ENCODE data around the gene RABL6.
"Not testable (repeated sequence)": the region's sequence is repeated elsewhere in the genome, so short reads cannot be mapped to it uniquely, and the experiment has no call there.

RABL6 gene

GRCh38 chr9:136807281-136808074 is at the start of gene RABL6:
RABL6 (plus strand) TSS chr9:136807948; CDS start chr9:136808197, 249 bp downstream.
- DNase-seq, result peak; percentile 70

- no peak for DNase-seq
Observed at GRCh38 chr9:136759001-136759400, 48.7 kb upstream of the RABL6 start.

- no peak for DNase-seq
Observed at GRCh38 chr9:136759436-136760325, 48.1 kb upstream of the RABL6 start.

- DNase-seq, result no peak
Observed at GRCh38 chr9:136760424-136760823, 47.3 kb upstream of the RABL6 start.

- peak; percentile 41 for DNase-seq
Observed at GRCh38 chr9:136760834-136761544, 46.8 kb upstream of the RABL6 start.

GRCh38 chr9:136761545-136761981 is 46.2 kb upstream of the RABL6 start:
- DNase-seq, result no peak

GRCh38 chr9:136762221-136762691 is 45.5 kb upstream of the RABL6 start:
- no peak for DNase-seq

- DNase-seq, result peak; percentile 60
Observed at GRCh38 chr9:136762915-136763648, 44.7 kb upstream of the RABL6 start.

- no peak for DNase-seq
Observed at GRCh38 chr9:136763649-136764035, 44.1 kb upstream of the RABL6 start.

GRCh38 chr9:136764301-136764891 is 43.4 kb upstream of the RABL6 start, which contains the start of gene LCN15:
LCN15 (minus strand) TSS chr9:136764518; CDS start chr9:136764488, 30 bp downstream.
- DNase-seq, result no peak

- no peak for DNase-seq
Observed at GRCh38 chr9:136765041-136765440, 42.7 kb upstream of the RABL6 start.

GRCh38 chr9:136765745-136766409 is 41.9 kb upstream of the RABL6 start:
- not testable (repeated sequence) for DNase-seq

GRCh38 chr9:136766410-136767120 is 41.2 kb upstream of the RABL6 start:
- peak; percentile 76 for DNase-seq

GRCh38 chr9:136769710-136770191 is 38.0 kb upstream of the RABL6 start:
- DNase-seq, result peak; percentile 31

- DNase-seq, result no peak
Observed at GRCh38 chr9:136771907-136772415, 35.8 kb upstream of the RABL6 start.

GRCh38 chr9:136773386-136774044 is 34.2 kb upstream of the RABL6 start:
- no peak for DNase-seq

- DNase-seq, result no peak
Observed at GRCh38 chr9:136774416-136775045, 33.2 kb upstream of the RABL6 start.

GRCh38 chr9:136775191-136775590 is 32.6 kb upstream of the RABL6 start:
- no peak for DNase-seq

GRCh38 chr9:136776947-136777346 is 30.8 kb upstream of the RABL6 start:
- no peak for DNase-seq
